Embryonic facial prominence (tissue), 1 donor: ENCODE measurements around the gene KCNH1.

Source experiments
- DNase-seq: peaks from one replicate; pipeline ENCODE4 v3.0.0-alpha.2; 2016; ENCODE audit errors: extremely low spot score

KCNH1 gene

DNA sequence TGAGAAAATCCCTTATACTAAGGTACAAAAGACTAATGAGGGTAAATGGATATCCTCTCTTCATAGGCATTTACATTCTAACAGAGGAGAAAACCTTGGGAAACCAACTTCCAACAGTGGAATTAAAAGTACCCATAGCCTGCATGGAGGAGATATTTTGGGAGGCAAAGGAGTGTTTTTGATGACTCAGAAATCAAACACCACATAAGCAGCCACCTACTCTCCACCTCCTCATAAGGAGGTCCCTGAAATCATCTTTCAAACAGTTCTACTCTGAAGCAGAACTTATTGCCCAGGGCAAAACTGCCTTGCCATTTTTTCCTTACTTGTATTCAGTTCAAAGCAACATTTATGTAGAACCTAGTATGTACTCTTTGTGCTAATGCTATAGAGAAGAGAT is 211.3 kb downstream of the KCNH1 start:
- no peak for DNase-seq

DNA sequence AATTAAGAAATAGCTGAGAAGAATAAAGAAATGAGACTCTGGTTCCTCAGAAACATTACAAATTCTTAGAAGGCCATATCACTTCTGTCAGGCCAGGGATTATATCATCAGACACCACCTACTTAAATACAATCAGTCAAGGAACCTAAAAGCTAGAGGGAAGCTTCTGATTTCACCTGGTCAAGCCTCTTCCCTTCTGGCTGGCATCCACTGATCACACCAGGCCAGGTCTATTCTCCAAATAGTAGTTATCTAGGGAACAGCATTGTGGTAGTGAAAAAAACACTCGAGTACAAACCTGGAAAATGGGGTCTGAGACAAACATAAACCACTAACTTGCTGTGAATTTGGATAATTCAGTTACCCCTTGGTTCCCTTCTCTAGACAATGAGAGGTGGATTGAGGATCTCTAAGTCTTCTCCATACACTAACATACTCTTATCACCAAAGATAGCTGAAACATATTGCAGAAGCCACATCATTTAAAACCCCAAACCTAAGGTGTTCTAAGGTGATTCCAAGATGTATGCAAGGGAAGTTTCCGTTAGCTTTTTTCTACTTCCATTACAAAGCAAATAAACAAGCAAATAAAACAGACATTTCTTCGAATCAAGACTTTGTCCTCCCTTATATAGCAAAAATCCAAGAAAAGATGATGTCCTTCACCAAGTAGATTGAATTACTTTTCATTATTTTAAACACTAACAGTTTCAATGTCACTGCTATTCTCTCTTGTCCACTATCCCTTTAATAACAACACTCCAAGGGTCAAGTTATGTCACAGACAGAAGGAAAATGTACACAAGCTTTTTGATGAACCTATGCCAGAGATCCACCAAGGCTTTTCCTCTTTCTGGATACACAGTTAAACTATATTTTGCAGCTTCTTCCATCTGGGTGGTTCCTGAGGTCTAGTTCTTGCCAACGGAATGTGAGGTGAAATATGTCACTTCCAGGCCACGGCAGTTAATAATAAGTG is 212.9 kb downstream of the KCNH1 start:
- no peak for DNase-seq

DNA sequence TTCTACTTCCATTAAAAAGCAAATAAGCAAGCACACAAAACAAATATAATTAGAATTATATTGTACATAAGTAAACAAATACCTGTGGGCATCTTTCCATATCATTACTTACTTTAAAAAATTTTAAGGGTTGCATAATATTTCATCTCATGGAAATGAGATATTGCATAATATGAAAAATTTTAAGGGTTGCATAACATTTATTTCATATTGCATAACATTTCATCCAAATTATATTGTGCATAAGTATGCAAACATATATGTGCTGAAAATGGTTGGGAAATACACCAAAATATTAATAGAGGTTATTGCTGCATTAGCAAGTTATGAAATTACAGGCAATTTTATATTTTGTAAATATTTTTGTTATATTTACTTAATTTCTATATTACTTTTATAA is 213.7 kb downstream of the KCNH1 start:
- DNase-seq: no peak

DNA sequence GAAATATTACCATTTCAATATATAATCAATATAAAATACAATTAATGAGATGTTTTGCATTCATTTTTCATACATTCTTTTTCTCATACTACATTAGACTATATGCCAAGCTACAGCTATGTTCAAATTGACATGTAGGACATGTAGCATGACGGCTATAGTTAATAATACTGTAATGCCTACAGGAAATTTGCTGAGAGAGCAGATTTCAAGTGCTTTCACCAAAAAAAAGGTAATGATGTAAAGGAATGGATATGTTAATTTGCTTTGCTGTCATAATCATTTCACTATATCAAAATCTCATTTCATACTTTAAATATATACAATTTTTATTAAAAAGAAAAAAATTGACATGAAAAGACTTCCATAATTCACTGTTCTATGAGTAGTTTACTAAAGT is 215.1 kb downstream of the KCNH1 start:
- no peak for DNase-seq

DNA sequence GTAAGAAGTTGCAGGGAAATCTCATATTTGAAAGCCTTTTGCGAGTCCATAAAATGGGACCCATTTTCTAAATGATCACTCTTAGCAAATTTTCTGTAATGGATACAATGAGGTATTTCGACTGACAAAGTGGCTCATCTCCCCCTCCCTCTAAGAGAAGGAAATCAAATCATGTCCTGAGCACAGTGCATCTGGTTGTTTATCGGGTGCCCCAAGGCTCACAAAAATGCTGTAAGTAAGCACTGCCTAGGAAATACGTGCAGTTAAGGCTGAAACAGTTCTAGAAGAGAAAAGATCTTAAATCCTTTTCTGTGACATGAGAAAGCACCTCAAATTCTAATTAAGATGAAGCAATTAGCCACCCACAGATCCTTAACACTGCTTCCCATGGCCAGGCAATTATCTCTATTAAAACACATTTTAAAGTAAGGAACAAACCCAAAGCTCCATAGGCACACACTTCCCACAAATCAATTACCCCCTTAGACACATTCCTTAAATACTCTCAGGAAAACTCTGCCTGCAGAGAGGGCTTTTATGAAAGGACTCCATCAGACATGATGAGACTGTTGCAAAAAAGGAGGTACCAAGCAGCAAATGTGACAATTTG is 216.3 kb downstream of the KCNH1 start:
- no peak for DNase-seq

DNA sequence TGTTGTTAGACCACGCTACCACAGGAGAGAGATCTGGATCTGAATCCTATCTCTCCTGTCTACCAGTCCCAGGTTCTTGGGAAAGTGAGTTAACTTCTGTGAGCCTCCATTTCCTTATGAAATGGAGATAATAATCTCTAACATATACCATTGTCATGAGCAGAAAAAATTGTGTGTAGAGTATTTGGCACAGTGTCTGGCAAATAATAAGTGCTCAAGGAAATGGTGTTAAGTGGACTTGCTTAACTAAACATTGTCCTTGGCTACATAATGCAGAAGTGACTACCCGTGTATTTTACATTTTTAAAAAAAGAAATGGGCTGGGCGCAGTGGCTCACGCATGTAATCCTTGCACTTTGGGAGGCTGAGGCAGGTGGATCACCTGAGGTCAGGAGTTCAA is 217.4 kb downstream of the KCNH1 start:
- no peak for DNase-seq

DNA sequence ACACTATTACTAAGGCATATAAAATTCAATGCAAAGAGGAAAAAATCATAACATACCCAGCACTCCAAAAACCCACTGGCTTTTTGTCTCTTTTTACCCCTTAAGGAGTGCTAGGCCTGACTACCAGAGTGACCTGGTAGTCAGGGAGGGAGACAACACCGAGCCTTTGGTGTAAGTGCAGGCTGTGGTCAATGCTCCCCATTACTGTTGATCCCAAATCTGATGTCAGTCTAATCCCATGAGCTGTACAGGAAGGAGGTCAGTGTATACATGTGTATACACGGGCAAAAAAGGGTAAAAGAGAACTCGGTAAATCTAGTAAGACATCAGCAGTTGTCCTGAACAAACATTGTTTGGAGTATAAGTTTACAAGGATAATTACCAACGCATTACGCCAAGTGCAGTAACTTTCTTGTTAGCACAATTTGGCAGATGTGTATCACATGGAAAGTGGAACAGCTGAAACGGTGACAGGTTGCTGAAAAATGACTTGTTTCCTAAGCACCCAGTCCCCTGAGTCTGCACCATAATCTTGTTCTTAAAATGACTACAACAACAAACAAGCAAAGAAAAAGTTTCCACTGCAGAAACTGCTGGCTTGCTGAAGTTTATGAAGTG is 217.9 kb downstream of the KCNH1 start:
- no peak for DNase-seq

DNA sequence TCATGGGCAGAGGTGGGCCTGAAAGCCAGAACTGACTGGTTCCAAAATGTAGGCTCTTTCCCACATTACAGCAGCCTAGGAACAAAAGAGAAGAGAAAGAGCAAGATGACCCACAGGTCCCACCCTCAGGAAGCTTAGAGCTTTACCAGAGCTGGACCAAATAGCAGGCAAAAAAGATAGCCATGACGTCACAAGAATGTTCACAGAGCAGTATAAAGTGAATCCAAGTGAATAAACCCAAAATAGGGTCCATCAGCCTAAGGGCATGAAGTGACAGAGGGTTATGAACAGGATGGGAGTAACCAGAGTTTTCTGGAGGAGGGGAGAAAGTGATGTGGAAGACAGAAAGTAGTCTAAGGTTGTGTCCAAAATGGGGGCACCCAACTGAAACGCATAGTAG is 221.2 kb downstream of the KCNH1 start:
- DNase-seq: no peak

DNA sequence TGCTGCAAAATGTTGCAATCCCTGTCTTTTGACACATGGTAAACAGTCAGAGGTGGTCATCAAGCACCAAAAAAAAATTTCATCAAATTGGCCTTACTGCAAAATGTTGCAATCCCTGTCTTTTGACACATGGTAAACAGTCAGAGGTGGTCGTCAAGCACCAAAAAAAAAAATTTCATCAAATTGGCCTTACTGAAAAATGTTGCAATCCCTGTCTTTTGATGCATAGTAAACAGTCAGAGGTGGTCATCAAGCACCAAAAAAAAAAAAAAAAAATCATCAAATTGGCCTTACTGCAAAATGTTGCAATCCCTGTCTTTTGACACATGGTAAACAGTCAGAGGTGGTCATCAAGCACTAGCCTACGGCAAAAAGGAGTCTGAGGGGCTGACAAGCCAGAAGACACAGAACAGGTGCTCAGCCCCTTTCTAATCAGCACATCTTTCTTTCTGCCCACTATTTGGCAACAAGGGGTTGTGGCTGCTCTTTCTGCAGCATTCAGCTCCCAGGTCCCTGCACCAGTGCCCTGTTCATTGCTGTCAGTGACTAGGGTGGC is 223.8 kb downstream of the KCNH1 start:
- DNase-seq: no peak

DNA sequence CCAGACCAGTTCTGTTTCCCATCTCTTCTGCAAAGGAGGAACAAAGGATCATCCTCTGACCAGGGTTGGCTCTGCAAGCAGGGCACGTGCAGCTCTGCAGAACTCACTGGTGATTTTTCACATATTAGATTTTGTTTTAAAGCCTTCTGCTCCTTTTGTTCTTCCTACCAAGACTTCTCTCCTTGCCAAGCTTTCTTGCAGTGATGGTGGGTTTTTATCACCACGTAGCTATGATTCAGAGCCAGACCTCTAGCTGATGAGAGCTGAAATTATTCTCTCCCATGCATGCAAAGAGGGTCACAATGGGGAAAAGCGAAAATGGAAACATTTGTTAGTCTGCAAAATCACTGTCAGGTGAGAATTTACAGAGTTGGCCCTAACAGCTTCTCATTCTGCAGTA is 225.2 kb downstream of the KCNH1 start:
- no peak for DNase-seq

DNA sequence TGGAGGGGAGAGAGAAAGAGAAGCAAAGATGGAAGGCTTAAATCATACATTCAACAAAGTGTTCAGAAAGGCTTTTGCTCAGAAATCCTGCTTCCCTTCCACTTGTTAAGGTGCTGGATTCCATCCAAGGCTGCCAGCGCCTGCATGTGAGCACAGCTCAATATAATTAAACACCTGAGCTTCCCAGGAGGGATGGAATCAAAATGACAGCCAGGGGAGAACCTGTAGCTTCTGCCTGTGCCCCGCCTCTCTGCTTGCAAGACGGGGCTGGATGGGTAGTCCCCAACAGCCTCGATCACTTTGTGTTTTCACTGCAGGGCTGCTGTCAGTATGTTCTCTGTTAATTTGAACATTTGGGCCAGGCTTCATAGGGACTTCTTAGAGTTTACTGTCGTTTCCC is 225.7 kb downstream of the KCNH1 start:
- no peak for DNase-seq

DNA sequence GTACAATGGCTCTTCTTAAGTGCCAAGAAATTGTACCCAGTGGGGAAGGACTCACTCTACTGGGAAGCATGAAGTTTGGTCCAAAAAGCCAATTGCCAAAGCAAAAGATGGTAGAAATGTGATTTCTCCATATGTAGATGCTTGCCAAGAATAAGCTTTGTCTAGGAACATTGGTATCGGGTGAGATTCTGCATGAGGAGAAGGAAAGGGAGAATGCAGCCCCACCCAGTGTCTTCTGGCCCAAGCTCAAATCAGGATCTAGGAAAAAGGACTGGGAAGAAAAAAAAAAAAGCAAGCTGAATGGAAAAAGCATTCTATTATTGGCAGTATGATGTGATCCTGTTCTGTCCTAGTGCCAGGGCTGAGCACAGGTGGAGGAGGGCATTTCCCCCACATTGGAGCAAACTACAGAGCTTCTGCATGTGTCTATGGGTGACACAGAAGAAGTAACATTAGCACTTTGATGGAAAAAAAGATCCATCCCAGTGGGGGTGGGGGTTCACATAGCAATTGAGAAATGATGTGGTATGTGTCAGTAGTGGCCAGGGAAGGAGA is 226.6 kb downstream of the KCNH1 start:
- no peak for DNase-seq

DNA sequence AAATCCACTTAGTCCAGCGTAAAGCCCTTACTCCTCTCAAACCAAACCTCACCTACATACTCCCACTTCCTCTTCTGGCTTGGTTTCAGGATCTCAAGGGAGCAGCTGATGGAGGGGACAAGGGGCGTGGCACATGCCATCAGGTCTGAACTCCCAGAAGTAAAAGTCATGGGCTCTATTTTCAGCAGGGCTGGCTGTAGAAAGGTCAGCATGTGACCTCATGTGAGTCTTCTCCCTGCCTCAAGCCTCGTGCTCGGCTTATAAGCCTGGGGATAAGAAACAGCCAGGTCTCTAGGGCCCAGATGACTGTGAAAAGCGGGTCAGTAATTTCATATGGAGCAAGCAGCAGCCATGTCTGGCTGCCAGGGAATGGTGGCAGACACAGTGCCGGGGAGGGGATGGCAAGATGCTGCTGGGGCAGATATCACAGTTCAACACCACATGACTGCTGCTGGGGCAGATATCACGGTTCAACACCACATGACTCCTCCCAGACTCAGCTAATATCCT is 227.9 kb downstream of the KCNH1 start:
- DNase-seq: no peak

DNA sequence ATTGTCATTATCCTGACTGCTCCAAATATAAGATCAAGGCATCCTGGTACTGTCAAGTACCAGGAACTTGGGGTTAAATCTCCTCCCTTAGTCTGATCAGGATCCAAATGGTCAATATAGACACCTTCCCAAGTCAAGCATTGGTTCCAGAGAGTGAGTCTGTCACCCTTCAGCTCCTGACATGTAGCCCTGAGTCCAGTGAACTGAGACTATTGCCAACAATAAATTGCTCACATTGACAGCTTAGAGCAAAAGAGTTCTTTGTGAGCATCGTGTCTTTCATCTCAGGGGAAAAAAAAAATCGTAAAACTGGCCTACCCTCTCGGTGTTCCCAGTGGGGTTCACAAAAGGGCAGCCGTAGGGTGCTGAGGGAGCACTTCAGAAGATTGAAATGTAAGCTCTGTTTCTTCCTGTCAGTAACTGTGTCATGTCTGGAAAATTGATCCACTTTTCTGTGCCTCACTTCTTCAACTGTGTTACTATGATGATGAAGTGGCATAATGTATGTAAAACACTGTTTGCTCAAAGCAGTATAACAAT is 228.5 kb downstream of the KCNH1 start:
- no peak for DNase-seq

DNA sequence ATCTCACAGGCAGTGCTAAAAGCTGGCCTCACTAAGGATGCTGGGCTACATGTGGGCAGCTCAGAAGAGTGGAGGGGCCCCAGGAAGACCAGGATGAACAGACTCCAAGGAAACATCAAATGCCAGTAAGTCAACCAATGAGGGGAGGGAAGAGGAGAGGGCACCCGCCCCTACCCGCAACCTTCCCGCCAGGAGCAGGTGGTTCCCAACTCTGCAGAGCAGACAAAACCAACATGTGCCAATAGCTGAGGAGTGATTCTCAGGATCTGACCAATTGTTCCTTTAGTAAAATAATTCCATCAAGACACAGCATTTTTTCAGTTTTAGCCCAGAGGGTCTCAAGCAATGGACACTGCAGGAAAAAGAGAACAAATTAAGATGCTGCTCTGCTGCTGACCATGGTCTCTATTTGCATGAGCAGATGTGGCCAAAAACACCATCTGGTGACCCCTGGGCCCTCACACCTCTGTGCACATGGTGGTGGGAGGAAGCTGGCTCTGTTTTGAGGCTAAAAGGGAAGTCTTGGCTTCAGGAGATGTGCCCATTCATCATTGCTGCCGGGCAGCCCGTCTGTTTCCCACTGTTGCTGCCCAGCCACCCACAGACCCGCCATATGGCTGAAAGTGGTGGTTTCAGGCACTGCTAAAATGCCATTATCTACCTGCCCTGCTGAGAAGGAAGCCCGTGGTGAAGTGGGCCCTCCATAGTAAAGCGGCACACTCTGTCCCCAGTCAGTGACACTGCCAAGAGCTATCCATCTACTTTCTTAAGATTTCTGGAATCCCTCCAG is 231.8 kb downstream of the KCNH1 start:
- no peak for DNase-seq

DNA sequence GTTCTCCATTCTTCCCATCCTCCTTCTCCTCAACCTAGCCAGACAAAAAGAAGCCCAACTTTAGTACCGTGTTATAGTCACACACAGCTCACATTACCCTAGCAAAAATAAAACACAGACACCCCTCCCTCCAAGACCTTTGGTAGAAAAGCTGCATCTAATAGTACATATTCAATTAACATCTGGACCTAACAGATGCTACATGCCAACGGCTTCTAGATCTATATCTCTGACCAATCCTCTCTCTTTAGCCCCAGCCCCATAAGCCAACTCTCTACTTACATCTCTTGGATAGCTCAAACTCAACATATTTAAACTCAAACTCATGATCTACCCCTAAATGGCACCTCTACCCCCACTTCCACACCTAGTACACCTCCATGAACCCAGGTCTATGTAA is 233.1 kb downstream of the KCNH1 start:
- DNase-seq: no peak

DNA sequence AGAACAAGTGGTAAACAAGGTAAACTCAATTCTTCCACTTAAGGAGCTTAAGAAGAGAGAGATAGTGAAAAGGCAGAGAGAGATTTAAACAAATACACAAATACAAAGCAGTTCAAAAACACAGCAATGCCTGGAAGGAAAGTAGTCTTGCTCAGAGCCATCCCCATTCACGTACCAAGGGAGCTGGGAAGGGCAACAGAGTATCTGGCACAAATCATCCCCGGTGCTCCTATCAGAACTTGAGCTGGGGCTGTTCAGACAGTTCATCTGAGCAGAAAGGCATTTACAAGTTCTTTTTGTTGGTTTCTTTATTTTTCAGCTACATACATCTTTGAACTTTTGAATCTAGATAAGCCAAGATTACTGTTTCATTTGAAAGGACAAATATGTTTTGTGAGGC is 233.9 kb downstream of the KCNH1 start:
- no peak for DNase-seq

DNA sequence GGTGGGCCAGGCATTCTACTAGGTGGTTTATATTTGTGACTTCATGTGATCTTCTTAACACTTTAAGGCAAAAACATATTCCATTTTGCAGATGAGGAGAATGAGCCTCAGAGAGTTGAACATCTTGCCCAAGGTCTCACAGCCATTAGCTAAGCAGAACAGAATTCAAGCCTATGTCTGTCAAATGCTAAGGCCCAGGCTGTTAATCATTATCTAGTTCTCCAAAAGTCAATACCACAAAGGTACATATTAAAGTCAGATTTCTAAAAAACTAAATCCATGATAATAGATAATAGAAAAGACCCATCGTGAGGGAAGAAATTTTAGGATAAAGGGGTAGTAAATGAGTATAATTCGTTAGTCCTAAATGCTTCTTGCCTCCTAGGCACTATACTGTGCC is 234.3 kb downstream of the KCNH1 start:
- no peak for DNase-seq

DNA sequence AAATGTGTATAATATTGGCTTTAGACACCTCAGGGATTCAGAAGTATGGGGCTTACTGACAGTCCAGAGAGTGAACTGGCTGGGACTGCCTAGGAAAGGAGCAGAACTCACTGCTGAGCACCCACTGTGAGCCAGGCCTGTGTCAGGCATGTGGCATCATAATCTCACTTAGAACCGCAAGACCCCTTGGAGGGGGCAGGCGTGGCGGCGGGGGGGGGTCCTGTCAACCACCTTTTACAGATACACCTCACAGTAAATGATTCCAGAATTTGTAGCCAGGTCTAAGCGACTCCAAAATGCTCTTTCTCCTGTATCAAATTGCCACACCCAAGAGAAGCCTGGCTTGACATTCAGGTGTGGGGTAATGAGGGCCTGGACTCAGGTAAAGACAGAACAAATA is 235.5 kb downstream of the KCNH1 start:
- no peak for DNase-seq

DNA sequence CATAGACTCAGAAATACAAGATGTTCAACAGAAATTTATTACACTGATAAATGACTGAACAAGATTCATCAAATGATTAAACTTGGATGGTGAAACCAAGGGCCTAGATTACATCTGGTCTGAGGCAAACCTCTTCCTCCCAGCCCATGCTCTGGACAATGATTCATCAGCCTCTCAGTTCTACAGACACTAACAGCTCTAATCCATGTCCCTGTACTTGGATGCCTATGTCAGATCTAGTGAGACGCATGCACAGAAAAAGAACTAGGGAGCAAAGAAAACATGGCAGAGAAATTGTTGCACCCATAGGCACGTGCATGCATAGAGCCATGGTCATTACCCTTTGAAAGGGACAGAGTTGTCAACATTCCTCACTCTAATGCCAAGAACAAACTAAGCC is 250.1 kb downstream of the KCNH1 start:
- DNase-seq: no peak
